ENCODE measurements around the gene NPHP1. TPM values are rescaled to one million over a fixed set of nuclear protein-coding genes. Genes with fewer than 3 reads are reported as not detected.
"Not testable (repeated sequence)": the region's sequence is repeated elsewhere in the genome, so short reads cannot be mapped to it uniquely, and the experiment has no call there.

Gene NPHP1
- total RNA-seq, 4 donors from 2014 or later = 11.0 to 23.3 (median 12.8) TPM

DNA sequence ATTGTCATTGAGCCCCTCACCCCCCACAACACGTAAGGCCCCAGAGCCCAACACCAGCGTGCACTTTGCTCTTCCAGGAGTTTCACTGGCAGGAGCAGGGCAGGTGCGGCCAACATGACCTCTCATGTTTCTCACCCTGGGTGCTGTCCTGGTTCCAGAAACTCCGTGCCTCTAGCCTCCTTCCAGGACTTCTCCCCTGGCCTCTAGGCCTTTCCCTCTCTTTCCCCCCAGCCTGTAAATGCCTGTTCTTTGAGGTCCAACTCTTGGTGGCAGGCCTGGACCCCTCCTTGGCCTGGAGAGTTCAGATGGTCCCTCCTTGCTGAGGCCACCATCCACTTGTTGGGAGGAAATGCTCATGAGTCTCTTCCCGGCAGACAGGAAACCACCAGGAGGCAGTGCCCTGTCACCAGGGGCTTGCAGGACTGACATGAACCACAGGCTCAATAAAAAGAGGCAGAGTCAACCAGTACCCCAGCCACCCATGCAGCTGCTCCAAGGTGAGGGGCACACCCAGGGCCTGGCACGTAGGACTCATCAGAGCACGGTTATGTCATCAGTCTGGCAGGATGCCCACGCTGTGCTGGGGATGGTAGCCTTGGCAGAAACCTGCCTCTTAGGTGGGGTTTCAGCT lies 90.7 kb downstream of the NPHP1 start:
- Histone ChIP-seq H3K9me3 (no peaks in the 10 kb centered on the region), H3K4me1 (peaks cover 10 to 24% of the 10 kb centered on the region in 2 donors), H3K4me3 (replicated peaks in 1 of 3) (peak overlapping the region in 1 of 3 donors; percentile 59), H3K27me3 (no peaks in the 10 kb centered on the region), H3K36me3 (no peaks in the 10 kb centered on the region), H3K27ac (peak overlapping the region; percentile 45 to 80 (median 77))
- no peak for TF ChIP-seq POLR2A (IDR thresholded peaks at IDR 0.05)
- TF ChIP-seq, protein P1, sequence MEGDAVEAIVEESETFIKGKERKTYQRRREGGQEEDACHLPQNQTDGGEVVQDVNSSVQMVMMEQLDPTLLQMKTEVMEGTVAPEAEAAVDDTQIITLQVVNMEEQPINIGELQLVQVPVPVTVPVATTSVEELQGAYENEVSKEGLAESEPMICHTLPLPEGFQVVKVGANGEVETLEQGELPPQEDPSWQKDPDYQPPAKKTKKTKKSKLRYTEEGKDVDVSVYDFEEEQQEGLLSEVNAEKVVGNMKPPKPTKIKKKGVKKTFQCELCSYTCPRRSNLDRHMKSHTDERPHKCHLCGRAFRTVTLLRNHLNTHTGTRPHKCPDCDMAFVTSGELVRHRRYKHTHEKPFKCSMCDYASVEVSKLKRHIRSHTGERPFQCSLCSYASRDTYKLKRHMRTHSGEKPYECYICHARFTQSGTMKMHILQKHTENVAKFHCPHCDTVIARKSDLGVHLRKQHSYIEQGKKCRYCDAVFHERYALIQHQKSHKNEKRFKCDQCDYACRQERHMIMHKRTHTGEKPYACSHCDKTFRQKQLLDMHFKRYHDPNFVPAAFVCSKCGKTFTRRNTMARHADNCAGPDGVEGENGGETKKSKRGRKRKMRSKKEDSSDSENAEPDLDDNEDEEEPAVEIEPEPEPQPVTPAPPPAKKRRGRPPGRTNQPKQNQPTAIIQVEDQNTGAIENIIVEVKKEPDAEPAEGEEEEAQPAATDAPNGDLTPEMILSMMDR (IDR thresholded peaks at IDR 0.05) = peak in 2 of 6 experiments; percentile 22 to 24
- WGBS, 2 donors = 63 to 70% methylated on average over 8 of the region's 8 CpGs
- intact Hi-C loops (cut with DNase I) = no loop called here
- DNase-seq = peak; percentile 54 to 69

DNA sequence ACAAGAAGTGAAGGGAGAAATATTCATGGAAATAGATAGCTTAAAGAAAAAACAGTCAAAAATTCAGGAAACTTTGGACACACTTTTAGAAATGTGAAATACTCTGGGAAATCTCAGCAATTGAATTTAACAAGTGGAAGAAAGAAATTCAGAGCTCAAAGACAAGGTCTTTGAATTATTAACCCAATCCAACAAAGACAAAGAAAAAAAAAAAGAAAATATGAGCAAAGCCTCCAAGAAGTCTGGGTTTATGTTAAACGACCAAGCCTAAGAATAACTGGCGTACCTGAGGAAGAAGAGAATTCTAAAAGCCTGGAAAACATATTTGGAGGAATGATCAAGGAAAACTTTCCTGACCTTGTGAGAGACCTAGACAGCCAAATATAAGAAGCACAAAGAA lies 96.5 kb downstream of the NPHP1 start:
- H3K9me3 ChIP-seq; H3K36me3 ChIP-seq; H3K27me3 ChIP-seq; DNase-seq; H3K4me3 ChIP-seq (replicated peaks in 1 of 3); intact Hi-C loops (cut with DNase I): not testable (repeated sequence)
- Histone ChIP-seq H3K27ac (peak overlapping the region in 2 of 3 donors; percentile 69 to 95), H3K4me1 (peaks cover 36 to 42% of the 10 kb centered on the region in 2 donors)
- WGBS, 2 donors = 91% methylated on average over 2 of the region's 2 CpGs

DNA sequence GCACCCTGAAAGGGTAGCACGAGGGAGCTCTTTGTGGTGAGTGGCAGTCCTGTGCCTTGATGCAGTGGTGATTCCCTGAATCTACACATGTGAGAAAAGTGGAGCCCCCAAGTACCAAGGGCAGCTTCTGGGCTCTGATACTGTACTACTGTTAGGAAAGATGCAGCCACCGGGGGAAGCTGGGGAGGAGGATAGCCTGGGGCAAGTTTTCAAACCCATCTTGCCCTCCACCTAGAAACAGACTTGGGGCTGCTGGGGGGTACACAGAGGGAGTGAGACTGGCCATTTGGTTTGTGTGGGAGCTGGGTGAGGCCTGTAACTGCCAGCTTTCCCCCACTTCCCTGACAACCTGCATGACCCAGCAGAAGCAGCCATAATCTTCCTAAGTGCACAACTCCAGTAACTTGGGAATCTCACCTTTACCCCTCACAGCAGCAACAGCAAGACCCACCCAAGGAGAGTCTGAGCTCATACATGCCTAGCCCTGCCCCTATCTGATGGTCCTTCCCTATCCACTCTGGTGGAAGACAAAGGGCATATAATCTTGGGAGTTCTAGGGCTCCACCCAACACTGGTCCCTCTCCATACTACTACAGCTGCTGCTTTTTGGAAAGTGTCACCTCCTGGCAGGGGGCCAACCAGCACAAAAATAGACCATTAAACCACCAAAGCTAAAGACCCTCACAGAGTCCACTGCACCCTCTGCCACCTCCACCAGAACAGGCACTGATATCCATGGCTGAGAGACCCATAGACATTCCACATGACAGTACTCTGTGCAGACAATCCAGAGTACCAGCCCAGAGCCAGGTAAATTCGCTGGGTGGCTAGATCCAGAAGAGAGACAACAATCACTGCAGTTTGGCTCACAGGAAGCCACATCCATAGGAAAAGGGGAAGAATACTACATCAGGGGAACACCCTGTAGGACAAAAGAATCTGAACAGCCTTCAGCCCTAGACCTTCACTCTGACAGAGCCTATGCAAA lies 97.4 kb downstream of the NPHP1 start:
- Histone ChIP-seq H3K9me3 (no peaks in the 10 kb centered on the region), H3K27me3 (no peaks in the 10 kb centered on the region), H3K4me3 (replicated peaks in 1 of 3) (no peak overlapping the region), H3K27ac (peak overlapping the region; percentile 69 to 96 (median 95)), H3K36me3 (no peaks in the 10 kb centered on the region), H3K4me1 (peaks cover 44 to 51% of the 10 kb centered on the region in 2 donors)
- WGBS, 2 donors = 70 to 82% methylated on average over 3 of the region's 3 CpGs
- no peak for DNase-seq
- TF ChIP-seq, protein P1 (IDR thresholded peaks at IDR 0.05) = no peak
- TF ChIP-seq POLR2A (IDR thresholded peaks at IDR 0.05) = no peak
- intact Hi-C loops (cut with DNase I) = no loop called here

DNA sequence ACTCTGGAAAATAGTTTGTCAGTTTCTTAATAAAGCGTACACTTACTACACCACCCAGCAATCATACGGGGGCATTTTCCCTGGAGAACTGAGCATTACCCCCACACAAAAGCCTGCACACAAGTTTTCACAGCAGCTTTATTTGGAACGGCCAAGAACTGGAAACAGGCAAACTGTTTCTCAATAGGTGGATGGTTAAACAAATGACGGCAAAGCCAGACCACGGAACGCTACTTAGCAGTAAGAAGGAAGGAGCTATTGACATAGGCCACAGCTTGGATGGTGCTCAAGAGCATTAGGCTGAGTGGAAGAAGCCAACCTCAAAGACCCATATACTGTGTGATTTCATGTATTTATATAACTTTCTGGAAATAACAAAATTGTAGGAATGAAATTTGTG lies 98.2 kb downstream of the NPHP1 start:
- H3K9me3 ChIP-seq = no peaks in the 10 kb centered on the region
- peak; percentile 69 to 73 for DNase-seq
- H3K4me1 ChIP-seq = peaks cover 51 to 58% of the 10 kb centered on the region in 2 donors
- 31 to 42% methylated on average over 6 of the region's 6 CpGs for WGBS, 2 donors
- no peaks in the 10 kb centered on the region for H3K27me3 ChIP-seq
- intact Hi-C loops (cut with DNase I) = no loop called here
- H3K36me3 ChIP-seq = no peaks in the 10 kb centered on the region
- H3K4me3 ChIP-seq (replicated peaks in 1 of 3) = no peak overlapping the region
- peak in 1 of 2 donors; percentile 74 for TF ChIP-seq POLR2A (IDR thresholded peaks at IDR 0.05)
- TF ChIP-seq, protein P1 (IDR thresholded peaks at IDR 0.05) = no peak
- peak overlapping the region; percentile 77 to 96 (median 95) for H3K27ac ChIP-seq

DNA sequence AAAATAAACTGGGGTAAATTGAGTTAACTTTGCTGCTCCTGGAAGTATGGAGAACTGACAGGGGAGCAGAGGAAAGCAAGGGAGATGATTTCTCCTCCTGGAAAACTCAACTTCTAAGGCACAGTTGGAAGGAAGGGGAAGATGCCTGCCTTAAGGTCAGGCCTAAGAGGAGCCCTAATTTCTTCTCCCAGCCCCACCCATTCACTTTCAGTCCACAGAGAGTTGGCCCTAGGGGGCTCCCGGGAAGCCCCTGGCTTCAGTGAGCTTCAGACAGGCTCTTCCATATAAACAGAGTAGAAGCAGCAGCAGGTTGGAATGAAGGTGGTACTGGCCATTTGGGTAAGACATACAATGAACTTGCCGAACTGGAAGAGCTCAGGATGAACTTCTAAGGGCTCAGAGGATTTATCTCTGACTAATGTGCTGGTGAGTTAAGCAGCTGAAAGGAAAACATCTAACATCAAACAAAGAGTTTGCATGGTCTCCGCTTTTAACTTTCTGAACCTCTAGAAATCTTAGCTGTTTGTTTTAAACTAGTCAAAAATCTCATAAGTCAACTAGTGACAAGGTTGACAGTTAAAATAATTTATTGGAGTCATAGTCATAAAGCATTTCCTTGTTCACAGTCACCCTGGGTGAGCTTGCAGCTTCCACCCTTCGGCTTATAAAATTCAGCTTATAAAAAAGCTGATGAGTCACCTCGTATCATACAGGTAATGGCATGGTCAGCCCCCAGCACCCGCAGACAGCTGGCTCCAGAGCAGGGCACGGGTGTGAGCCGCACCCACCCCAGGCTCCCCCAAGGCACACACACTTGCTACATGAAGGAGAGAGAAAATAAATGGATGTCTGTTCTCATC lies 99.0 kb downstream of the NPHP1 start:
- Histone ChIP-seq H3K27me3 (no peaks in the 10 kb centered on the region), H3K9me3 (no peaks in the 10 kb centered on the region), H3K36me3 (no peaks in the 10 kb centered on the region), H3K27ac (peak overlapping the region; percentile 77 to 96 (median 95)), H3K4me3 (replicated peaks in 1 of 3) (no peak overlapping the region), H3K4me1 (peaks cover 57 to 65% of the 10 kb centered on the region in 2 donors)
- DNase-seq = no peak
- intact Hi-C loops (cut with DNase I) = no loop called here
- TF ChIP-seq, protein P1 (IDR thresholded peaks at IDR 0.05) = no peak
- TF ChIP-seq POLR2A (IDR thresholded peaks at IDR 0.05) = no peak
- 51 to 69% methylated on average over 8 of the region's 8 CpGs for WGBS, 2 donors
